GM12873 (cell line): Measurements from ENCODE around the gene PIK3AP1.

ENCODE experiments used
- CTCF ChIP-seq: IDR thresholded peaks from 2 replicates; pipeline ENCODE4 v1.5.1; 2012; ENCODE audit warnings: low read depth, mild to moderate bottlenecking, moderate library complexity, low read length, control low read depth; ENCODE audit not compliant: insufficient read depth; ENCODE audit errors: missing control alignments

PIK3AP1 gene

GRCh38 chr10:96672481-96673175 lies 47.7 kb downstream of the PIK3AP1 start:
- TF ChIP-seq CTCF: no peak

GRCh38 chr10:96671211-96671890 lies 49.0 kb downstream of the PIK3AP1 start:
- TF ChIP-seq CTCF: no peak

- no peak for TF ChIP-seq CTCF
Observed at GRCh38 chr10:96670786-96671185, 49.5 kb downstream of the PIK3AP1 start.

- no peak for TF ChIP-seq CTCF
Observed at GRCh38 chr10:96667401-96667800, 52.9 kb downstream of the PIK3AP1 start.

GRCh38 chr10:96666741-96667140 lies 53.6 kb downstream of the PIK3AP1 start:
- no peak for TF ChIP-seq CTCF

GRCh38 chr10:96665306-96665705 lies 55.0 kb downstream of the PIK3AP1 start:
- no peak for TF ChIP-seq CTCF

GRCh38 chr10:96664563-96664962 lies 55.8 kb downstream of the PIK3AP1 start:
- no peak for TF ChIP-seq CTCF
